ENCODE measurements around the gene TRIM40. TPM values are rescaled to one million over a fixed set of nuclear protein-coding genes. Genes with fewer than 3 reads are reported as not detected.
A peak's percentile ranks its signal among the peaks of the same experiment; 100 is the strongest.

The TRIM40 gene
- total and polyA plus RNA-seq, 2 of the 13 experiments (the other 11 are each of a cell fraction or from before 2014, with no cell fraction given), result 0.58 TPM; not detected in 1

DNA sequence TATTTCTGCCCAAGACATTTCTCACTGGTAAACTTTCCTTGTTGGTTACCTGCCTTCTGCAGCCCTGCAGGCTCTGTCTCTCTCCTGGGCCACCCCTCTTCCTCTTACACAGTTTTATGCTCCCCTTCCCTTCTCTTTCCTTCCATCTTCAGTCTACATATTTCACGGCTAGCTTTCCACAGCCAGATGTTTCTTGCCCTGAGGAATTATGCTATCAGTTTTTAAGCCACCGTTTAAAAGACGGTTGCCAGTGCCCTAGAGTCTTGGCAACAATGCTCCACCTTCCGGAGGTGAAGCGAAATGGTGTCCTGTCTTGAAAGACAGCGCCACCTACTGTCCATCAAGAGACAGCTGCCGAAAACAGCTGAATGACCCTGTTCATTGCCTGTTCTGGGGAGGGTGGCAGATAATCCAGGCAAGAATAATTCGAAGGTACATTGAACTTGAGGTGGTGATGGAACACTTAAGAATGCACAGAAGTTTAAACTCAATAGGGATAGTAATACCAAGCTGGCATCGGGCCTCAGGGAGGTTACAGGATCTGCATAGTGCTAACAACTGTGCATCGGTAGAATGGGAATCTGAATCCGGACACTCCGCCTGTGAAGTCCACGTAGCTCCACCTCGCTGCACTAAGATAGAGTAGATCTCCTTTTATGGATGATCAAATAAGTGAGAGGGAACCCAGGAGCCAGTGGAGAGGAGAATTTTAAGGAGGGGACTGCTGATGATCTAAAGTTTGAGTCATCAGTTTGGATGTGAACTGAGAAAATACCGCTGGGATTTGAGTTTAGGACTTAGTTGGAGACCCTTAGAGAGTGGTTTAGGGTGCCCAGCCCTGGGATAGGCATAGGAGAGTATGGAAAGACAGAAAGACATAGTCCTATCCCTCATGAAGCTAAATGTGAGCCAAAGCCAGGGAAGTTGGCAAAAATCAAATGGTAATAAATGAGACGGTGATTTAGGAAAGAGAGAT is 4.8 kb upstream of the TRIM40 start (continued):
- TF ChIP-seq ZNF75D (CRISPR knock-in tag; IDR thresholded peaks at IDR 0.05; ENCODE audit: borderline replicate concordance), result no peak
- TF ChIP-seq RFX1 (IDR thresholded peaks at IDR 0.05), result no peak
- no peak for TF ChIP-seq FIP1L1 (IDR thresholded peaks at IDR 0.05; ENCODE audit: borderline replicate concordance, insufficient read depth, low read depth, low read length)
- no peak for TF ChIP-seq REL (CRISPR knock-in tag; conservative IDR thresholded peaks at IDR 0.05)
- TF ChIP-seq HOXA7 (CRISPR knock-in tag; IDR thresholded peaks at IDR 0.05), result no peak
- TF ChIP-seq, protein P1, sequence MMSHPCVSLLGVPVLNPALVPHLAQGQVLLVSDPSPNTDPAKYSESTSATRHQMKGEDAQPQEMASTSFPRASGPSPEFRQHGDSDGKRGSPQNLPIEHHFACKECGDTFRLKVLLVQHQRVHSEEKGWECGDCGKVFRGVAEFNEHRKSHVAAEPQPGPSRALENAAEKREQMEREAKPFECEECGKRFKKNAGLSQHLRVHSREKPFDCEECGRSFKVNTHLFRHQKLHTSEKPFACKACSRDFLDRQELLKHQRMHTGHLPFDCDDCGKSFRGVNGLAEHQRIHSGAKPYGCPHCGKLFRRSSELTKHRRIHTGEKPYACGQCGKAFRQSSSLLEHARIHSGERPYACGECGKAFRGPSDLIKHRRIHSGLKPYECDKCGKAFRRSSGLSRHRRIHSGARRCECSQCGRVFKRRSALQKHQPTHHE (CRISPR knock-in tag; IDR thresholded peaks at IDR 0.05; ENCODE audit: borderline replicate concordance), result no peak
- TF ChIP-seq ZBTB8A (CRISPR knock-in tag; IDR thresholded peaks at IDR 0.05; ENCODE audit: borderline replicate concordance, low read depth), result no peak
- TF ChIP-seq, protein P2, sequence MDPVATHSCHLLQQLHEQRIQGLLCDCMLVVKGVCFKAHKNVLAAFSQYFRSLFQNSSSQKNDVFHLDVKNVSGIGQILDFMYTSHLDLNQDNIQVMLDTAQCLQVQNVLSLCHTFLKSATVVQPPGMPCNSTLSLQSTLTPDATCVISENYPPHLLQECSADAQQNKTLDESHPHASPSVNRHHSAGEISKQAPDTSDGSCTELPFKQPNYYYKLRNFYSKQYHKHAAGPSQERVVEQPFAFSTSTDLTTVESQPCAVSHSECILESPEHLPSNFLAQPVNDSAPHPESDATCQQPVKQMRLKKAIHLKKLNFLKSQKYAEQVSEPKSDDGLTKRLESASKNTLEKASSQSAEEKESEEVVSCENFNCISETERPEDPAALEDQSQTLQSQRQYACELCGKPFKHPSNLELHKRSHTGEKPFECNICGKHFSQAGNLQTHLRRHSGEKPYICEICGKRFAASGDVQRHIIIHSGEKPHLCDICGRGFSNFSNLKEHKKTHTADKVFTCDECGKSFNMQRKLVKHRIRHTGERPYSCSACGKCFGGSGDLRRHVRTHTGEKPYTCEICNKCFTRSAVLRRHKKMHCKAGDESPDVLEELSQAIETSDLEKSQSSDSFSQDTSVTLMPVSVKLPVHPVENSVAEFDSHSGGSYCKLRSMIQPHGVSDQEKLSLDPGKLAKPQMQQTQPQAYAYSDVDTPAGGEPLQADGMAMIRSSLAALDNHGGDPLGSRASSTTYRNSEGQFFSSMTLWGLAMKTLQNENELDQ (CRISPR knock-in tag; IDR thresholded peaks at IDR 0.05; ENCODE audit: borderline replicate concordance), result no peak
- TF ChIP-seq, protein P3, sequence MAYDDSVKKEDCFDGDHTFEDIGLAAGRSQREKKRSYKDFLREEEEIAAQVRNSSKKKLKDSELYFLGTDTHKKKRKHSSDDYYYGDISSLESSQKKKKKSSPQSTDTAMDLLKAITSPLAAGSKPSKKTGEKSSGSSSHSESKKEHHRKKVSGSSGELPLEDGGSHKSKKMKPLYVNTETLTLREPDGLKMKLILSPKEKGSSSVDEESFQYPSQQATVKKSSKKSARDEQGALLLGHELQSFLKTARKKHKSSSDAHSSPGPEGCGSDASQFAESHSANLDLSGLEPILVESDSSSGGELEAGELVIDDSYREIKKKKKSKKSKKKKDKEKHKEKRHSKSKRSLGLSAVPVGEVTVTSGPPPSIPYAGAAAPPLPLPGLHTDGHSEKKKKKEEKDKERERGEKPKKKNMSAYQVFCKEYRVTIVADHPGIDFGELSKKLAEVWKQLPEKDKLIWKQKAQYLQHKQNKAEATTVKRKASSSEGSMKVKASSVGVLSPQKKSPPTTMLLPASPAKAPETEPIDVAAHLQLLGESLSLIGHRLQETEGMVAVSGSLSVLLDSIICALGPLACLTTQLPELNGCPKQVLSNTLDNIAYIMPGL (CRISPR knock-in tag; IDR thresholded peaks at IDR 0.05; ENCODE audit: borderline replicate concordance in 1 of 2, low read depth in 1 of 2), result peak; percentile 87 to 97
- no peak for TF ChIP-seq ZFP62 (CRISPR knock-in tag; IDR thresholded peaks at IDR 0.05)
- TF ChIP-seq ZFP36L1 (CRISPR knock-in tag; IDR thresholded peaks at IDR 0.05), result no peak
- TF ChIP-seq DR1 (CRISPR knock-in tag; IDR thresholded peaks at IDR 0.05), result no peak
- no peak for TF ChIP-seq ZNF639 (CRISPR knock-in tag; conservative IDR thresholded peaks at IDR 0.05)
- no peak; the same call in 1 of the 2 replicates for TF ChIP-seq ZNF777 (CRISPR knock-in tag; IDR thresholded peaks at IDR 0.05)
- TF ChIP-seq SNAI1 (CRISPR knock-in tag; IDR thresholded peaks at IDR 0.05; ENCODE audit: borderline replicate concordance), result no peak
- no peak for TF ChIP-seq SKI (IDR thresholded peaks at IDR 0.05; ENCODE audit: partially characterized antibody)
- no peak for TF ChIP-seq GTF3A (CRISPR knock-in tag; conservative IDR thresholded peaks at IDR 0.05)
- no peak for TF ChIP-seq KAT2B (IDR thresholded peaks at IDR 0.05; ENCODE audit: borderline replicate concordance, low read depth, low read length)
- TF ChIP-seq EED (CRISPR knock-in tag; IDR thresholded peaks at IDR 0.05), result no peak
- TF ChIP-seq RBM22 (optimal IDR thresholded peaks at IDR 0.05; ENCODE audit: low read length), result no peak
- no peak for TF ChIP-seq NRL (CRISPR knock-in tag; IDR thresholded peaks at IDR 0.05; ENCODE audit: borderline replicate concordance)

All from HepG2 (cell line).